NT2/D1 (cell line): ENCODE data around the gene CCR5.

Experiments
- SUZ12 ChIP-seq: IDR thresholded peaks from 2 replicates; pipeline ENCODE4 v1.6.1; 2011; ENCODE audit not compliant: insufficient read length, insufficient read depth; ENCODE audit errors: extremely low read depth
- YY1 ChIP-seq: IDR thresholded peaks from 2 replicates; pipeline ENCODE4 v1.6.1; 2011; ENCODE audit not compliant: insufficient read length, insufficient read depth
- ZNF274 ChIP-seq: IDR thresholded peaks from 2 replicates; pipeline ENCODE4 v1.6.1; 2011; ENCODE audit warnings: mild to moderate bottlenecking, low read depth, low read length

DNA sequence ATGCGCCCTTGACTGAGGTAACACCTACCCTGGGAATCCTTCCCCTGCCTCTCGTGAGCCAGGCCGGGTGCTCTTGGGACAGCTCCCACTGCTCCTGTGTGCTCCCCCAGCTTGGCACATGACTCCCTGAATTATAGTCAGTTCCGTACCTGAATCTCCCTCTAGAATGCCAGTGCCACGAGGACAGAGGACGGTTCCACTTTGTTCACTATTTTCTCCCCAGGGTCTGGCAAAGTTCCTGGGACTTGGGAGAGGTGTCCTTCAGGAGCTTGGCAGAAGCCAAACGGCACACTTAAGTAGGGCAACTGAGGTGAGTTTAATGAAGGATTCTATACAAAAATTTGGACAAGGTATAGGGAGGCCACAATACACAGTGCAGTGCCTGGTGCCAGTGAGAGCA lies 26.4 kb downstream of the CCR5 start:
- TF ChIP-seq SUZ12 (no peak), YY1 (no peak), ZNF274 (no peak)
